SK-N-MC (cell line): ENCODE measurements around the gene RPL34.
"Not testable (repeated sequence)": the region's sequence is repeated elsewhere in the genome, so short reads cannot be mapped to it uniquely, and the experiment has no call there.

Experiments used
- DNase-seq: peaks from one replicate; pipeline ENCODE4 v3.0.0-alpha.2; 2011; ENCODE audit warnings: low read depth, low spot score
- H3K27ac ChIP-seq: fragments of 200-600 bp; sonication (generic); 2 replicates; pipeline ENCODE4 v1.5.1; 2016; ENCODE audit warnings: mixed run types
- H3K36me3 ChIP-seq: fragments of 200-600 bp; sonication (generic); 2 replicates; pipeline ENCODE4 v1.6.1; 2017; ENCODE audit warnings: antibody characterized with exemption, low read length, mixed read lengths; ENCODE audit not compliant: insufficient read depth
- H3K4me3 ChIP-seq: fragments of 200-600 bp; sonication (generic); 2 replicates; pipeline ENCODE4 v1.5.1; 2016
- H3K9ac ChIP-seq: fragments of 200-600 bp; sonication (generic); 2 replicates; pipeline ENCODE4 v1.8.0; 2017; ENCODE audit warnings: mixed run types, mixed read lengths; ENCODE audit not compliant: insufficient read length
- H3K9me3 ChIP-seq: fragments of 200-600 bp; sonication (generic); 2 replicates; pipeline ENCODE4 v1.6.1; 2017; ENCODE audit warnings: low read depth, mild to moderate bottlenecking, antibody characterized with exemption, low read length, moderate library complexity, mixed read lengths
- EZH2 ChIP-seq: fragments of 200-600 bp; sonication (generic); IDR thresholded peaks from one replicate; pipeline ENCODE4 v1.6.1; 2017; ENCODE audit warnings: antibody characterized with exemption
- FOXP2 ChIP-seq: optimal IDR thresholded peaks from 2 replicates; pipeline ENCODE3; 2011; ENCODE audit warnings: mild to moderate bottlenecking, moderate library complexity; ENCODE audit not compliant: insufficient read depth; ENCODE audit errors: extremely low read length, control extremely low read depth
- POLR2AphosphoS5 ChIP-seq: IDR thresholded peaks from 2 replicates; pipeline ENCODE4 v1.6.1; 2012; ENCODE audit warnings: mild to moderate bottlenecking, low read depth, low read length, borderline replicate concordance

Gene RPL34

GRCh38 chr4:108592674-108592986 lies 27.7 kb upstream of the RPL34 start:
- Histone ChIP-seq H3K9ac (no peak overlapping the region), H3K36me3 (no peaks in the 10 kb centered on the region), H3K27ac (no peak overlapping the region), H3K4me3 (no peak overlapping the region), H3K9me3 (no peaks in the 10 kb centered on the region)
- TF ChIP-seq POLR2AphosphoS5 (no peak), EZH2 (no peak), FOXP2 (no peak)
- DNase-seq: no peak

- not testable (repeated sequence) for H3K36me3 ChIP-seq, DNase-seq, H3K4me3 ChIP-seq
Measured at GRCh38 chr4:108594296-108594695, 26.1 kb upstream of the RPL34 start.

GRCh38 chr4:108596344-108596743 lies 24.0 kb upstream of the RPL34 start:
- H3K4me3 ChIP-seq: no peak overlapping the region
- no peaks in the 10 kb centered on the region for H3K36me3 ChIP-seq
- no peak for DNase-seq
- H3K9ac ChIP-seq: no peak overlapping the region
- no peak overlapping the region for H3K27ac ChIP-seq
- no peaks in the 10 kb centered on the region for H3K9me3 ChIP-seq
- TF ChIP-seq POLR2AphosphoS5: no peak
- TF ChIP-seq EZH2: no peak
- no peak for TF ChIP-seq FOXP2

More at GRCh38 chr4:108594296-108594695, 26.1 kb upstream of the RPL34 start:
- H3K9me3 ChIP-seq, H3K27ac ChIP-seq, H3K9ac ChIP-seq: not testable (repeated sequence)

- no peak overlapping the region for H3K9ac ChIP-seq
- no peaks in the 10 kb centered on the region for H3K36me3 ChIP-seq
- DNase-seq: no peak
- no peak overlapping the region for H3K4me3 ChIP-seq
- no peak for TF ChIP-seq EZH2
- no peak for TF ChIP-seq POLR2AphosphoS5
- no peak for TF ChIP-seq FOXP2
- no peak overlapping the region for H3K27ac ChIP-seq
- H3K9me3 ChIP-seq: no peaks in the 10 kb centered on the region
Measured at GRCh38 chr4:108601106-108601505, 19.3 kb upstream of the RPL34 start.

- TF ChIP-seq FOXP2 (no peak), POLR2AphosphoS5 (no peak), EZH2 (no peak)
- Histone ChIP-seq H3K4me3 (no peak overlapping the region), H3K36me3 (no peaks in the 10 kb centered on the region), H3K27ac (no peak overlapping the region), H3K9ac (no peak overlapping the region), H3K9me3 (no peaks in the 10 kb centered on the region)
- no peak for DNase-seq
Measured at GRCh38 chr4:108601532-108601931, 18.8 kb upstream of the RPL34 start.

- H3K27ac ChIP-seq: no peak overlapping the region
- no peaks in the 10 kb centered on the region for H3K9me3 ChIP-seq
- no peak overlapping the region for H3K4me3 ChIP-seq
- TF ChIP-seq FOXP2 (no peak), EZH2 (no peak), POLR2AphosphoS5 (no peak)
- H3K36me3 ChIP-seq: no peaks in the 10 kb centered on the region
- H3K9ac ChIP-seq: no peak overlapping the region
- no peak for DNase-seq
Measured at GRCh38 chr4:108602163-108602562, 18.2 kb upstream of the RPL34 start.

GRCh38 chr4:108607079-108607815 lies 13.1 kb upstream of the RPL34 start:
- H3K4me3 ChIP-seq: no peak overlapping the region
- TF ChIP-seq POLR2AphosphoS5 (no peak), FOXP2 (no peak), EZH2 (no peak)
- no peak overlapping the region for H3K9ac ChIP-seq
- no peaks in the 10 kb centered on the region for H3K36me3 ChIP-seq
- H3K9me3 ChIP-seq: no peaks in the 10 kb centered on the region
- DNase-seq: no peak
- H3K27ac ChIP-seq: no peak overlapping the region

- no peak overlapping the region for H3K27ac ChIP-seq
- no peaks in the 10 kb centered on the region for H3K36me3 ChIP-seq
- no peak for TF ChIP-seq FOXP2
- no peak overlapping the region for H3K9ac ChIP-seq
- H3K9me3 ChIP-seq: no peaks in the 10 kb centered on the region
- H3K4me3 ChIP-seq: no peak overlapping the region
- DNase-seq: no peak
Measured at GRCh38 chr4:108611365-108611764, 9.0 kb upstream of the RPL34 start.

- Histone ChIP-seq H3K9me3 (no peaks in the 10 kb centered on the region), H3K27ac (no peak overlapping the region), H3K36me3 (no peaks in the 10 kb centered on the region), H3K9ac (no peak overlapping the region), H3K4me3 (no peak overlapping the region)
- DNase-seq: no peak
- TF ChIP-seq POLR2AphosphoS5 (no peak), FOXP2 (no peak), EZH2 (no peak)
Measured at GRCh38 chr4:108612365-108612764, 8.0 kb upstream of the RPL34 start.
